GM12875 (cell line): Measurements from ENCODE around the gene DDX39B.
"Not testable (repeated sequence)": the region's sequence is repeated elsewhere in the genome, so short reads cannot be mapped to it uniquely, and the experiment has no call there.

Experiments used
- H3K4me3 ChIP-seq: one replicate; pipeline ENCODE4 v1.5.1; 2011; ENCODE audit warnings: low read depth, low read length, control low read depth
- CTCF ChIP-seq: IDR thresholded peaks from 2 replicates; pipeline ENCODE4 v1.5.1; 2011; ENCODE audit warnings: low read depth, mild to moderate bottlenecking, control low read depth, inconsistent platforms, low read length, moderate library complexity, borderline replicate concordance; ENCODE audit not compliant: insufficient read depth

DDX39B gene

GRCh38 chr6:31495580-31495979 is 46.2 kb downstream of the DDX39B start:
- peak overlapping the region; percentile 63 for H3K4me3 ChIP-seq
- TF ChIP-seq CTCF = no peak

- TF ChIP-seq CTCF = peak; percentile 86
- H3K4me3 ChIP-seq = peak overlapping the region; percentile 63
Observed at GRCh38 chr6:31493875-31494694, 47.7 kb downstream of the DDX39B start.

GRCh38 chr6:31493550-31493874 is 48.3 kb downstream of the DDX39B start:
- H3K4me3 ChIP-seq = peak overlapping the region; percentile 63

- H3K4me3 ChIP-seq = no peak overlapping the region
- no peak for TF ChIP-seq CTCF
Observed at GRCh38 chr6:31490115-31490873, 51.5 kb downstream of the DDX39B start.

- H3K4me3 ChIP-seq = no peak overlapping the region
- TF ChIP-seq CTCF = no peak
Observed at GRCh38 chr6:31489086-31489485, 52.7 kb downstream of the DDX39B start.

GRCh38 chr6:31487674-31488073 is 54.1 kb downstream of the DDX39B start:
- H3K4me3 ChIP-seq = not testable (repeated sequence)

- H3K4me3 ChIP-seq = not testable (repeated sequence)
Observed at GRCh38 chr6:31486065-31486837, 55.6 kb downstream of the DDX39B start.

GRCh38 chr6:31485055-31485454 is 56.7 kb downstream of the DDX39B start:
- TF ChIP-seq CTCF = no peak
- H3K4me3 ChIP-seq = no peak overlapping the region
